Liver (tissue), 9 donors: ENCODE data around the gene TSPAN16. TPM values are rescaled to one million over a fixed set of nuclear protein-coding genes. Genes with fewer than 3 reads are reported as not detected.
"Not testable (repeated sequence)": the region's sequence is repeated elsewhere in the genome, so short reads cannot be mapped to it uniquely, and the experiment has no call there.

Experiments used
- DNase-seq: peaks from one replicate; pipeline ENCODE4 v3.0.0-alpha.2; 2017; ENCODE audit warnings: low spot score
- H3K27ac ChIP-seq, 2 donors: one replicate each; pipeline ENCODE4 v1.7.0; 2013; ENCODE audit warnings: inconsistent platforms in 2 of 2, low read length in 2 of 2, control low read depth in 1 of 2, low read depth in 1 of 2, mild to moderate bottlenecking in 1 of 2
- H3K27me3 ChIP-seq, 4 donors: one replicate each; pipeline versions ENCODE4 v1.6.1 to v1.7.0; 2013; ENCODE audit warnings: low read length in 3 of 4, inconsistent platforms in 1 of 4, mild to moderate bottlenecking in 1 of 4, moderate library complexity in 1 of 4; ENCODE audit not compliant: control insufficient read depth in 4 of 4, insufficient read depth in 4 of 4
- H3K36me3 ChIP-seq, 4 donors: one replicate each; pipeline versions ENCODE4 v1.6.1 to v1.7.0; 2013; ENCODE audit warnings: low read length in 3 of 4, mild to moderate bottlenecking in 3 of 4, low read depth in 1 of 4, moderate library complexity in 1 of 4; ENCODE audit not compliant: control insufficient read depth in 4 of 4, insufficient read depth in 3 of 4
- H3K4me1 ChIP-seq, 4 donors: one replicate each; pipeline versions ENCODE4 v1.6.1 to v1.7.0; 2013; ENCODE audit warnings: low read length in 3 of 4, mild to moderate bottlenecking in 3 of 4, moderate library complexity in 1 of 4; ENCODE audit not compliant: control insufficient read depth in 4 of 4, insufficient read depth in 4 of 4
- H3K4me3 ChIP-seq, 3 donors: one replicate each; pipeline versions ENCODE4 v1.6.1 to v1.7.0; 2013; ENCODE audit warnings: low read length in 3 of 3, control low read depth in 1 of 3, low read depth in 1 of 3, mild to moderate bottlenecking in 1 of 3
- H3K9ac ChIP-seq, 2 donors: one replicate each; pipeline ENCODE4 v1.7.0; 2013; ENCODE audit warnings: low read length in 2 of 2, mild to moderate bottlenecking in 2 of 2, moderate library complexity in 2 of 2, control low read depth in 1 of 2, low read depth in 1 of 2
- H3K9me3 ChIP-seq, 4 donors: one replicate each; pipeline versions ENCODE4 v1.6.1 to v1.7.0; 2013; ENCODE audit warnings: low read length in 3 of 4; ENCODE audit not compliant: control insufficient read depth in 4 of 4
- ATF3 ChIP-seq: IDR thresholded peaks from 2 replicates; pipeline ENCODE4 v1.6.1; 2016; ENCODE audit warnings: antibody characterized with exemption
- CTCF ChIP-seq: fragments of 150-350 bp; IDR thresholded peaks from 2 replicates; pipeline ENCODE4 v1.5.1; 2017; ENCODE audit warnings: improper control_type of control experiment, low read depth, low read length; ENCODE audit not compliant: missing input control
- EGR1 ChIP-seq, 2 donors: IDR thresholded peaks; 2 replicates each; pipeline ENCODE4 v1.6.1; 2016 to 2018; ENCODE audit warnings: antibody characterized with exemption in 2 of 2, low read depth in 2 of 2
- FOXA1 ChIP-seq: IDR thresholded peaks from 2 replicates; pipeline ENCODE4 v1.6.1; 2016; ENCODE audit warnings: antibody characterized with exemption
- FOXA2 ChIP-seq: IDR thresholded peaks from 2 replicates; pipeline ENCODE4 v1.6.1; 2016; ENCODE audit warnings: antibody characterized with exemption
- GABPA ChIP-seq, 2 donors: IDR thresholded peaks in 1 of 2; conservative IDR thresholded peaks in 1 of 2; 2 replicates each; pipeline ENCODE4 v1.6.1; 2016; ENCODE audit warnings: antibody characterized with exemption in 2 of 2, mild to moderate bottlenecking in 1 of 2, moderate library complexity in 1 of 2
- HNF4A ChIP-seq, 2 donors: conservative IDR thresholded peaks; 2 replicates each; pipeline ENCODE4 v1.6.1; 2016; ENCODE audit warnings: antibody characterized with exemption in 2 of 2, mild to moderate bottlenecking in 2 of 2
- HNF4G ChIP-seq: IDR thresholded peaks from 2 replicates; pipeline ENCODE4 v1.6.1; 2016; ENCODE audit warnings: antibody characterized with exemption
- JUND ChIP-seq, 2 donors: IDR thresholded peaks; 2 replicates each; pipeline ENCODE4 v1.6.1; 2016; ENCODE audit warnings: antibody characterized with exemption in 2 of 2
- MAX ChIP-seq: IDR thresholded peaks from 2 replicates; pipeline ENCODE4 v1.6.1; 2016; ENCODE audit warnings: antibody characterized with exemption
- NR2F2 ChIP-seq: IDR thresholded peaks from 2 replicates; pipeline ENCODE4 v1.6.1; 2016; ENCODE audit warnings: antibody characterized with exemption
- RAD21 ChIP-seq, 2 donors: IDR thresholded peaks; 2 replicates each; pipeline ENCODE4 v1.6.1; 2016; ENCODE audit warnings: antibody characterized with exemption in 2 of 2, mild to moderate bottlenecking in 2 of 2
- REST ChIP-seq: IDR thresholded peaks from 2 replicates; pipeline ENCODE4 v1.6.1; 2016; ENCODE audit warnings: antibody characterized with exemption, mild to moderate bottlenecking
- RXRA ChIP-seq, 2 donors: IDR thresholded peaks; 2 replicates each; pipeline ENCODE4 v1.6.1; 2017 to 2018; ENCODE audit warnings: antibody characterized with exemption in 2 of 2, mild to moderate bottlenecking in 1 of 2
- SP1 ChIP-seq: IDR thresholded peaks from 2 replicates; pipeline ENCODE4 v1.6.1; 2018; ENCODE audit warnings: antibody characterized with exemption, mild to moderate bottlenecking
- TAF1 ChIP-seq: conservative IDR thresholded peaks from 2 replicates; pipeline ENCODE4 v1.6.1; 2016; ENCODE audit warnings: antibody characterized with exemption, mild to moderate bottlenecking
- YY1 ChIP-seq: IDR thresholded peaks from 2 replicates; pipeline ENCODE4 v1.6.1; 2016; ENCODE audit warnings: antibody characterized with exemption, mild to moderate bottlenecking
- ZBTB33 ChIP-seq: IDR thresholded peaks from 2 replicates; pipeline ENCODE4 v1.6.1; 2016; ENCODE audit warnings: antibody characterized with exemption
- WGBS: extraction: QIAGEN DNeasy Blood & Tissue Kit; methylation state at CpG from one replicate; pipeline ENCODE4 v1.1.7; 2013; 5-methylcytosine and 5-hydroxymethylcytosine counted together
- polyA plus RNA-seq, 2 donors: library from polyadenylated mRNA; stranded (reverse) in 1 of 2; unstranded in 1 of 2; fragments of 200-250 nt in 1 of 2; fragments of >200 nt in 1 of 2; fragmentation: Nextera tagmentation in 1 of 2; extraction: Ambion mirVana in 1 of 2; gene quantifications; one replicate each; pipeline versions ENCODE4 v1.2.1 to v1.2.3, GENCODE V29; 2013 to 2015
- total RNA-seq, 2 donors: library from RNA; depleted of rRNA; stranded (reverse); fragments of >200 nt; gene quantifications; one replicate each; pipeline ENCODE4 v1.2.3, GENCODE V29; 2014
- donor health status: healthy.
- donor health status: healthy.
- donor health status: healthy.
- donor health status: healthy.
- donor health status: healthy.

Gene TSPAN16
- total and polyA plus RNA-seq, 4 donors = not detected

DNA sequence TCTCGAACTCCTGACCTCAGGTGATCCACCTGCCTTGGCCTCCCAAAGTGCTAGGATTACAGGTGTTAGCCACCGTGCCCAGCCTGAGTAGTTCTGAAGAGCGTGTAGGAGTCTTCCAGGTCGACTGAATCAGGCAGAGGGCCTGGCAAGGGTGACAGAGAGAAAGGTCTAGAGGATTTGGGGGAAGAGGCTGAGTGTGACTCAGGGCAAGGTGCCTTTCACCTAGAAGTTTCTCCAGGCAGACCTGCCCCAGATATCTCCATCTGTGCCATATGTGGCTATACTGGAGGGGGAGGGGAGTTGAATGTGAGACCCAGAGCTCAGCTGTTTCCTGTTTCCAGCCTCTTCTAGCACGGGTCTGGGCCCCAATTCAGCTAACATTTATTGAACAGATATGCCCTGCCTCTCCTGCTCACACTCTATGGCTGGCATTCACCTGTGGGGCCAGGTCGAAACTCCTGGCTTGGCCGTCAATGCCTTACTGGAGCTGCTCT, 51.6 kb downstream of the TSPAN16 start:
- 85% methylated on average over 7 of the region's 7 CpGs for WGBS
- H3K9me3 ChIP-seq = no peaks in the 10 kb centered on the region
- TF ChIP-seq FOXA2 (no peak), RXRA (IDR thresholded peaks at IDR 0.05) (no peak), HNF4A (conservative IDR thresholded peaks at IDR 0.05) (no peak), MAX (no peak), NR2F2 (no peak), ZBTB33 (no peak)

GRCh38 chr19:11349171-11349570, 53.2 kb downstream of the TSPAN16 start:
- H3K27me3 ChIP-seq = no peaks in the 10 kb centered on the region
- H3K27ac ChIP-seq = no peak overlapping the region
- no peaks in the 10 kb centered on the region for H3K36me3 ChIP-seq
- TF ChIP-seq JUND (IDR thresholded peaks at IDR 0.05) (no peak), ZBTB33 (no peak), GABPA (IDR thresholded peaks at IDR 0.05 in 1 of 2, conservative IDR thresholded peaks at IDR 0.05 in 1 of 2) (no peak), TAF1 (no peak), HNF4A (conservative IDR thresholded peaks at IDR 0.05) (no peak), RAD21 (IDR thresholded peaks at IDR 0.05) (no peak), EGR1 (IDR thresholded peaks at IDR 0.05; ENCODE audit: low read depth in 2 of 2) (no peak), MAX (no peak), REST (no peak), HNF4G (no peak), FOXA1 (no peak), FOXA2 (no peak), RXRA (IDR thresholded peaks at IDR 0.05) (no peak), NR2F2 (no peak), ATF3 (no peak), YY1 (no peak), CTCF (no peak), SP1 (no peak)
- DNase-seq = no peak
- no peaks in the 10 kb centered on the region for H3K9me3 ChIP-seq
- 95% methylated on average over 4 of the region's 4 CpGs for WGBS
- H3K4me3 ChIP-seq = no peak overlapping the region
- peaks cover 0 to 24% (median 20%) of the 10 kb centered on the region in 4 donors for H3K4me1 ChIP-seq
- no peak overlapping the region for H3K9ac ChIP-seq

More for the DNA sequence above, 51.6 kb downstream of the TSPAN16 start:
- Histone ChIP-seq H3K4me3 (no peak overlapping the region), H3K27ac (no peak overlapping the region), H3K27me3 (no peaks in the 10 kb centered on the region), H3K36me3 (peaks cover 0 to 4% (median 2%) of the 10 kb centered on the region in 4 donors), H3K4me1 (peaks cover 0 to 27% (median 22%) of the 10 kb centered on the region in 4 donors), H3K9ac (no peak overlapping the region)
- DNase-seq = no peak

DNA sequence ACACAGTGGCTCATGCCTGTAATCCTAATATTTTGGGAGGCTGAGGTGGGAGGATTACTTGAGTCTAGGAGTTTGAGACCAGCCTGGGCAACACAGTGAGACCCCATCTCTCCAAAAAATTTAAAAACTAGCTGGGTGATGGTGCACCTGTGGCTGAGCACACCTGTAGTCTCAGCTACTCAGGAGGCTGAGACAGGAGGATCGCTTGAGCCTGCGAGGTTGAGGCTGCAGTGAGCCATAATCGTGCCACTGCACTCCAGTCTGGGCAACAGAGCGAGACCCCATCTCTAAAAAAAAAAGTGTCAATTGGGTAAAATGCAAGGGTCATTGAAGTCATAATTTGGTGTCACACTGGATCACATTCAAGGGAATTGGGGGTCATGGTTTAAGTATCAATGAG, 58.1 kb downstream of the TSPAN16 start:
- WGBS = 95% methylated on average over 4 of the region's 4 CpGs
- DNase-seq, H3K9me3 ChIP-seq, H3K4me3 ChIP-seq, H3K36me3 ChIP-seq, H3K4me1 ChIP-seq, H3K27ac ChIP-seq, H3K27me3 ChIP-seq, H3K9ac ChIP-seq: not testable (repeated sequence)
